Stimulated activated CD4-positive, alpha-beta T cell treated with anti-CD3 and anti-CD28 coated beads, TNF-alpha, amount 100 ng/mL, for 48 hours (primary cell): Measurements from ENCODE around the gene RHOT2.
"Not testable (repeated sequence)": the region's sequence is repeated elsewhere in the genome, so short reads cannot be mapped to it uniquely, and the experiment has no call there.

Experiments
- DNase-seq, 3 donors: peaks; one replicate each; pipeline ENCODE4 v3.0.0-alpha.2; 2020; ENCODE audit warnings: low read depth in 3 of 3

Gene RHOT2

GRCh38 chr16:681746-682427 lies 14.0 kb downstream of the RHOT2 start:
- no peak for DNase-seq

- no peak for DNase-seq
Observed at GRCh38 chr16:682493-683395, 14.8 kb downstream of the RHOT2 start.

GRCh38 chr16:683396-684070 lies 15.6 kb downstream of the RHOT2 start:
- DNase-seq, result no peak

- peak; percentile 93 to 95 (median 94) for DNase-seq
Observed at GRCh38 chr16:684071-684794, 16.3 kb downstream of the RHOT2 start, which contains the start of gene JMJD8. Gene JMJD8 (minus strand): TSS chr16:684334. CDS start chr16:684319, 15 bp downstream.

GRCh38 chr16:684961-685696 lies 17.2 kb downstream of the RHOT2 start:
- no peak for DNase-seq

- no peak for DNase-seq
Observed at GRCh38 chr16:685967-686366, 18.0 kb downstream of the RHOT2 start.

- DNase-seq, result no peak
Observed at GRCh38 chr16:686459-687260, 18.7 kb downstream of the RHOT2 start.

- DNase-seq, result no peak
Observed at GRCh38 chr16:687499-687898, 19.6 kb downstream of the RHOT2 start.

- no peak for DNase-seq
Observed at GRCh38 chr16:689175-689897, 21.4 kb downstream of the RHOT2 start.

GRCh38 chr16:691242-691641 lies 23.3 kb downstream of the RHOT2 start:
- DNase-seq, result not testable (repeated sequence)

- no peak for DNase-seq
Observed at GRCh38 chr16:692356-693108, 24.6 kb downstream of the RHOT2 start.

- no peak for DNase-seq
Observed at GRCh38 chr16:693364-693763, 25.4 kb downstream of the RHOT2 start.

GRCh38 chr16:693766-694165 lies 25.8 kb downstream of the RHOT2 start:
- no peak for DNase-seq

GRCh38 chr16:694187-694862 lies 26.4 kb downstream of the RHOT2 start:
- DNase-seq, result no peak

GRCh38 chr16:694863-695354 lies 27.0 kb downstream of the RHOT2 start:
- no peak for DNase-seq

- DNase-seq, result peak; percentile 51 to 72 (median 52)
Observed at GRCh38 chr16:695355-696089, 27.6 kb downstream of the RHOT2 start.
